Testis (tissue), 2 donors: Measurements from ENCODE around the gene SNAP25.

ENCODE experiments used
- POLR2A ChIP-seq: fragments of 450-650 bp; IDR thresholded peaks from one replicate; pipeline ENCODE4 v1.6.1; 2017; ENCODE audit warnings: antibody characterized with exemption, mild to moderate bottlenecking, moderate library complexity
- TF ChIP-seq, protein P1 (sequence below), 3 experiments: fragments of 450-650 bp in 2 of 3; fragments of 200-600 bp in 1 of 3; sonication (generic) in 1 of 3; IDR thresholded peaks; one replicate each; pipeline ENCODE4 v1.5.1; 2016 to 2019; ENCODE audit warnings: antibody characterized with exemption in 3 of 3, mild to moderate bottlenecking in 2 of 3, moderate library complexity in 1 of 3

DNA sequence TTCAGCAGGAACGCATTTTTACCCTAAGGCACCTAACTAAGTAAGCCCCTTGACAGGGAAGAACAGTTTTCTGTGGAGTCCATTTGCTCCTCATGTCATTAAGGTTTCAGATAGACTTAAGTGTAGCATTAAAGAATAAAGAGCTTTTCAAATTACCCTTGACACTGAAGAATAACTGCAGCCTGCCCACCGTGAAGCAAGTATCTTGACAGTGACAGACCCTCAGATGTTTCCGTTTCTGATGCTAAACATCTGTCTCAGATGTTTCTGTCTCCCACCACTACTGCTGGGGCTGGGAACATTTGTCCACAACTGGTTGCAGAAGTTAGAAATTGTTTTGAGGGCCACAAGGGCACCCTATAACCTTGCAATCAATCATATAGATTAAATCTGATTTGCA, 50.0 kb downstream of the SNAP25 start:
- TF ChIP-seq POLR2A = no peak
- TF ChIP-seq, protein P1, sequence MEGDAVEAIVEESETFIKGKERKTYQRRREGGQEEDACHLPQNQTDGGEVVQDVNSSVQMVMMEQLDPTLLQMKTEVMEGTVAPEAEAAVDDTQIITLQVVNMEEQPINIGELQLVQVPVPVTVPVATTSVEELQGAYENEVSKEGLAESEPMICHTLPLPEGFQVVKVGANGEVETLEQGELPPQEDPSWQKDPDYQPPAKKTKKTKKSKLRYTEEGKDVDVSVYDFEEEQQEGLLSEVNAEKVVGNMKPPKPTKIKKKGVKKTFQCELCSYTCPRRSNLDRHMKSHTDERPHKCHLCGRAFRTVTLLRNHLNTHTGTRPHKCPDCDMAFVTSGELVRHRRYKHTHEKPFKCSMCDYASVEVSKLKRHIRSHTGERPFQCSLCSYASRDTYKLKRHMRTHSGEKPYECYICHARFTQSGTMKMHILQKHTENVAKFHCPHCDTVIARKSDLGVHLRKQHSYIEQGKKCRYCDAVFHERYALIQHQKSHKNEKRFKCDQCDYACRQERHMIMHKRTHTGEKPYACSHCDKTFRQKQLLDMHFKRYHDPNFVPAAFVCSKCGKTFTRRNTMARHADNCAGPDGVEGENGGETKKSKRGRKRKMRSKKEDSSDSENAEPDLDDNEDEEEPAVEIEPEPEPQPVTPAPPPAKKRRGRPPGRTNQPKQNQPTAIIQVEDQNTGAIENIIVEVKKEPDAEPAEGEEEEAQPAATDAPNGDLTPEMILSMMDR (IDR thresholded peaks at IDR 0.05) = no peak
